ENCODE data around the gene PLCXD1.
"Not testable (repeated sequence)": the region's sequence is repeated elsewhere in the genome, so short reads cannot be mapped to it uniquely, and the experiment has no call there.

Gene PLCXD1, protein sequence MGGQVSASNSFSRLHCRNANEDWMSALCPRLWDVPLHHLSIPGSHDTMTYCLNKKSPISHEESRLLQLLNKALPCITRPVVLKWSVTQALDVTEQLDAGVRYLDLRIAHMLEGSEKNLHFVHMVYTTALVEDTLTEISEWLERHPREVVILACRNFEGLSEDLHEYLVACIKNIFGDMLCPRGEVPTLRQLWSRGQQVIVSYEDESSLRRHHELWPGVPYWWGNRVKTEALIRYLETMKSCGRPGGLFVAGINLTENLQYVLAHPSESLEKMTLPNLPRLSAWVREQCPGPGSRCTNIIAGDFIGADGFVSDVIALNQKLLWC

DNA sequence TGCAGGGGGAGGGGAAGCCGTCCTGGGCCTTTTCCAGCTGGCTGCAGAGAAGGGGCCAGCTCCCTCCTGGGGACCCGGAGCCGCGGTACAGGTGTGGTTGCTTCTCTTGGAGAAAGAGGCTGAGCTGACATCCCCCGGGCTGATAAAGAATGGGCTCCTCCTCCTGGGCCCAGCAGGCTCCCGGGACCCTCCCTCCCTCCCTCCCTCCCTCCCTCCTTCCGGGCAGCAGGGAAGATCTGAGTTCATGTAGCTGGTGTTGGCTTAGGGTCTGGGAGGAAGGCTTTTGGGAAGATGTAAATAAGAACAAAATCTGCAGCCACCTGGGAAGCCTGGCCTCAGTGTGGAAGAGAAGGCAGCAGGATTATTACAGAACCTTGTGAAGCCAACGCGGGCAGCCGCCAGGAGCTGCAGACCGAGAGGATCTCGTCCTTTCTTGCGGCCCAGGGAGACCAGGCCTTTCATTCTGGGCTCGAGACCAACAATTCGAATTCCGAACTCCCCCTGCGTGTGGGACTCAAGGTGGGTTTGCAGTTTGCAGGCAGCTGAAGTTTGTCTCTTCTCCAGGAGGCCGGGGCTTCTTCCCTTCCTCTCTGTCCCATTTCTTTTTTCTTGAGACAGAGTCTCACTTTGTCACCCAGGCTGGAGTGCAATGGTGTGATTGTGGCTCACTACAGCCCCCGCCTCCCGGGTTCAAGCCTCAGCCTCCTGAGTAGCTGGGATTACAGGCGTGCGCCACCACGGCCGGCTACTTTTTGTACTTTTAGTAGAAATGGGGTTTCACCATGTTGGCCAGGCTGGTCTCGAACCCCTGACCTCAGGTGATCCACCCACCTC, at the start of gene PLCXD1:
TSS of gene PLCXD1 (plus strand) at position 216 of the 834 bp plus-strand sequence. CDS start 2,807 bp downstream, outside the sequence.
- no peak for DNase-seq

DNA sequence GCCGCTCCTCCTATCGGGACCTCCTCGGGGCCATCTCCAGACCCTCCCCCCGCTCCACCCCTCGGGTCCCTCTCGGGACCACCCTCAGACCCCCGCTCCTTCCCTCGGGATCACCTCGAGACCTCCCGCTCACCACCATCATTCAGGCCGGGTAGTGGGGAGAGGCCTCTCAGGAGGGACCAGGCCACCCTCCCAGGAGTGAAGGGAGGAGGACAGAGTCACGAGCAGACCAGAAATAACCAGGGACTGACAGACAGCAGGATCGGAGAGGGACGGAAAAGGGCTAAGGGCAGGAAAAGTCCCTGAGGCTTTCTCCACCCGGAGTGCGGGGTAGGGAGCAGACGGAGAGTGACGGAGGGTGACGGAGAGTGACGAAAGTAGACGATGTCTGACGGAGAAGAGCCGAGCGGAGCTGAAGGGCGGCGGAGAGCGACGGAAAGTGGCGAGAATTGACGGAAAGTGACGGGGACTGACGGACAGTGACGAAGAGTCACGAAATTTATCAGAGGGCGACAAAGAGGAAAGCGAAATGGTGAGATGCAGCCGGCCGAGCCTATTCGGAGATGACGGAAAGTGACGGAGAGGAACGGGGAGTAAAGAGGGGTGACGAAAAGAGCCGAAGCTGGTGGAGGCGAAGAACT, 49.4 kb upstream of the PLCXD1 start:
- DNase-seq = not testable (repeated sequence)

DNA sequence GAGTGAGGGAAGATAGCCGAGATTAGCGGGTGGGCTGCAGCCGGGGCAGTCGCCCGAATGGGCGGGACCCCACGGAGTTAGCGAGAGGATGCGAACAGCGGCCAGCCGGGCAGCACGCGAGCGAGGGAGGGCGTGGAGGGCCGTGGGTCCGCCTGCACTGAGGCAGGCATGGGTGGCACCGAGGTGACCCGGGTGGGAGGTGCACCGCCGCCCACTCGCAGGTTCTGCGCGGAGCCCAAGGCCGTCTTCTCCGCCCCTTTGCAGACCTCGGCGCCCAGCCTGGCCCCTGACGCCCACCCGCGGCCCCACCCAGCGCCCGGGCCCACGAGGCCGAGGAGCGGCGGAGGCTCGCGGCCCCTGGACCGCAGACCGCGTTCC, 48.9 kb upstream of the PLCXD1 start:
- DNase-seq = not testable (repeated sequence)

DNA sequence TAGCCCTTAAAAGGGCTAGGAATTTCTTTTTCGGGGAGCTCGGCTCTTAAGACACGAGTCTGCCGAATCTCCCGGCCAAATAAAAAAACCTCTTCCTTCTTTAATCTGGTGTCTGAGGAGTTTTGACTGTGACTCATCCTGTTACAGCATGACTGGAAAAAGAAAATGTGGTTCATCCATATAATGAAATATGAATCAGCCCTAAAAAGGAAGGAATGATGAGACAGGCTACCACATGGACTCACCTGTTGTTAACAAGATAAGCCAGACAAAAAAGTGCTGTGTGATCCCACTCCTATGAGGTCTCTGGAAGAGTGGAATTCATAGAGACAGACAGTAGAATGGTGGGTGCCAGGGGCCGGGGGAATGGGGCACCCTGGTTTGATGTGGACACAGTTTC, 45.0 kb upstream of the PLCXD1 start:
- DNase-seq = not testable (repeated sequence)

DNA sequence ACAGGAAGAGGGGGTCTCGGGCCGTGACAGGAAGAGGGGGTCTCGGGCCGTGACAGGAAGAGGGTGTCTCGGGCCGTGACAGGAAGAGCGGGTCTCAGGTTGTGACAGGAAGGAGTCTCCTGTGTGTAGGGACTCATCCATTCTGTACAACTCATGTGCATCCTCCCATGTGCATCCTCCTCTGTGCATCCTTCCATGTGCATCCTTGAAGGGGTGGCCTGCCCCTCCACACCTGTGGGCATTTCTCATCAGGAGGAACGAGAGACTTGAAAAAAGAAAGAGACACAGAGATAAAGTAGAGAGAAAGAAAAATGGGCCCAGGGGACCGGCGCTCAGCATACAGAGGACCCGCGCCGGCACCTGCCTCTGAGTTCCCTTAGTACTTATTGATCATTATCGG, 30.2 kb upstream of the PLCXD1 start:
- DNase-seq = peak; percentile 70

DNA sequence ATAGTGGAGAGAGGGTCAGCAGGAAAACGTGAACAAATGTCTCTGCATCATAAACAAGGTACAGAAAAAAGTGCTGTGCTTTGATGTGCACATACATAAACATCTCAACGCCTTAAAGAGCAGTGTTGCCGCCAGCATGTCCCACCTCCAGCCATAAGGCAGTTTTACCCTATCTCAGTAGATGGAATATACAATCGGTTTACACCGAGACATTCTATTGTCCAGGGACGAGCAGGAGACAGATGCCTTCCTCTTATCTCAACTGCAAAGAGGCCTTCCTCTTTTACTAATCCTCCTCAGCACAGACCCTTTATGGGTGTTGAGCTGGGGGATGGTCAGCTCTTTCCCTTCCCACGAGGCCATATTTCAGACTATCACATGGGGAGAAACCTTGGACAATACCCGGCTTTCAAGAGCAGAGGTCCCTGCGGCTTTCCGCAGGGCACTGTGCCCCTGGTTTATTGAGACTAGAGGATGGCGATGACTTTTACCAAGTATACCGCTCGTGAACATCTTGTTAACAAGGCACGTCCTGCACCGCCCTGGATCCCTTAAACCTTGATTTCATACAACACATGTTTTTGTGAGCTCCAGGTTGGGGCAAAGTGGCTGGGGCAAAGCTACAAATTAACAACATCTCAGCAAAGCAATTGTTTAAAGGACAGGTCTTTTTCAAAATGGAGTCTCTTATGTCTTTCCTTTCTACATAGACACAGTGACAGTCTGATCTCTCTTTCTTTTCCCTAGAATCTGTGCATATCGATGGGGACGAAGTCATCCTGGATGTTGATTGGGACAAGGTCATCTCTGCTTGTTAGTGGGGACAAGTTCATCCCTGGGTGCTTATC, 29.6 kb upstream of the PLCXD1 start:
- not testable (repeated sequence) for DNase-seq

DNA sequence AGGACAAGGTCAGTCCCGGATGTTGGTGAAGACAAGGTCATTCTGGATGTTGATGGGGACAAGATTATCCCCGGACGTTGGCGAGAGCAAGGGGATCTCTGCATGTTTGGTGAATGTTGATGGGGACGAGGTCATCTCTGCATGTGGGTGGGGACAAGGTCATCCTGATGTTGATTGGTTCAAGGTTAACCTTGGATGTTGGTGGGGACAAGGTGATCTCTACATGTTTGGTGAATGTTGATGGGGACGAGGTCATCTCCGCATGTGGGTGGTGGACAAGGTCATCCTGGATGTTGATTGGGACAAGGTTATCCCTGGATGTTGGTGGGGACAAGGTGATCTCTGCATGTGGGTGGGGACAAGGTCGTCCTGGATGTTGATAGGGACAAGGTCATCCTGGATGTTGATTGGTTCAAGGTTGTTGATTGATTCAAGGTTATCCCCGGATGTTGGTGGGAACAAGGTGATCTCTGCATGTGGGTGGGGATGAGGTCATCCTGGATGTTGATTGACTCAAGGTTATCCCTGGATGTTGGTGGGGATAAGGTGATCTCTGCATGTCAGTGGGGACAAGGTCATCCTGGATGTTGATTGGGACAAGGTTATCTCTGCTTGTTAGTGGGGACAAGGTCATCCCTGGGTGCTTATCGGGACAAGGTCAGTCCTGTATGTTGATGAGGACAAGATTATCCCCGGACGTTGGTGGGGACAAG, 28.8 kb upstream of the PLCXD1 start:
- no peak for DNase-seq

DNA sequence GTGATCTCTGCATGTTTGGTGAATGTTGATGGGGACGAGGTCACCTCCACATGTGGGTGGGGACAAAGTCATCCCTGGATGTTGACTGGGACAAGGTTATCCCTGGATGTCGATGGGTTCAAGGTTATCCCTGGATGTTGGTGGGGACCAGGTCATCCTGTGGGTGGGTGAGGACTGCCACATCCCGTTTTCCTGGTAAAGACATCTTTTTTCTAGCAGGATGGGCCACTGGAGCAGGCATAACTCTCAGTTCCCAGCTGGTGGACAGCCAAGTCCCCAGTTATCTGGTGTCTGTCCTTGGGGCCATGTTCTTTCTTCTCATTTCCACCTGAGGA, 28.3 kb upstream of the PLCXD1 start:
- DNase-seq = no peak

DNA sequence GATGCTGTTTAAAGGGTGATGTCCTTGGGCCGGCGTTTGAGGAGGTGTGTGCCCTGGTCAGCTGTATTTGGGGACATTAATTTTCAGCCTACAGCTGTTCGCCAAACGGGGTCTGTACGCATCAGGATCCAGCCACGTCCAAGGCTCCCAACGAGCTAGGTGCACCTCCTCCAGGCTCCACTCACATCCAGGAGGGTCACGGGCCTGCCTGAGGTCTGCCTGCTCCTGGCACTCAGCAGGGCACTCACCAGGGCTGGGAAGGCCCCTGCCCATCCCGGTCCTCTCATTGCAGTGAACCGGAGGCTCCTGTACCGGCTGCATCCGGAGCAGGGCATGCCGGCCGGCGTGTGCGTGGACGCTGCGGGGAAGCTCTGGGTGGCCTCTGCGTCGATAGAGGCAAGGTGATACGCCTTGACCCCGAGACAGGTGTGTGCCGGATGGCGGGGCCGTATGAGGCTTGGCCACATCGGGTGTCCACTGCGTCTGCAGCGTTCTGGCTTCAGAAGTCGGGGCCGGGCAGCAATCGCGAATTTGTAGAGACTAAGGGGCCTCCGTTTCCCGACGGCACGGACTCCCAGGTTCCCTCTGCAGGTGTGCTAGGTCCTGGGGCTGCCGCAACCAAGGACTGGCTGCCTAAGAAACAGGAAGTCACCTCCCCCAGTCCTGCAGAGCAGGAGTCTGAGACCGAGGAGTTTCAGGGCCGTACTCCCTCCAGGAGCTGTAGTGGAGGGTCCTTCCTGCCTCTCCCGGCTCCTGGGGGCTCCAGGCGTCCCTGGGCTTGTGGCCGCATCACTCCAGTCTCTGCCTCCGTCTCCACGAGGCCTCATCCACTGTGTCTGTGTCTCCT, 27.5 kb upstream of the PLCXD1 start:
- DNase-seq = no peak

DNA sequence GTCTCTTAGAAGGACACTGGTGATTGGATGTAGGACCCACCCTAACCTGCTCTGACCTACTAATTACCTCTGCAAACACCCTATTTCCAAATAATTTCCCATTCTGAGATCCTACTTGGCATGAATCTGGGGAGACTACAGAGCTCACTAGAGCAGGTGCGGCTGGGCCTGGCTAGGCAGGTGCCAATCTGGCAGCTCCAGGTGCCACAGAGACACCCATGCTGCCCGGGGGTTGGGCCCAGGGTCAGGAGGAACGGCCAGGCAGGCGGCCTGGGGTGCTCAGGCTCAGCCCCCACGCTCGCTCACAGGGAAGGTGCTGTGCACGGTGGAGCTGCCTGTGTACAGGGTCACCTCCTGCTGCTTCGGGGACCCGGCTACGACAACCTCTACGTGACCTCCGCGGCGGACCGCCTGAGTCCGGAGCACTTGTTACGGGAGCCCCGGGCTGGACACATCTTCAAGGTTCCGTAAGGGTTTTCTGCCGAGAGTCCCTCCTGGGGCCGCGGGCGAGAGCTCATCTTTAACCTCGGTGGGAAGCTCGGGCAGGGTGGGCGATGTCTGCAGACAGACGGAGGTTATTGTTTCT, 26.5 kb upstream of the PLCXD1 start:
- DNase-seq = no peak

DNA sequence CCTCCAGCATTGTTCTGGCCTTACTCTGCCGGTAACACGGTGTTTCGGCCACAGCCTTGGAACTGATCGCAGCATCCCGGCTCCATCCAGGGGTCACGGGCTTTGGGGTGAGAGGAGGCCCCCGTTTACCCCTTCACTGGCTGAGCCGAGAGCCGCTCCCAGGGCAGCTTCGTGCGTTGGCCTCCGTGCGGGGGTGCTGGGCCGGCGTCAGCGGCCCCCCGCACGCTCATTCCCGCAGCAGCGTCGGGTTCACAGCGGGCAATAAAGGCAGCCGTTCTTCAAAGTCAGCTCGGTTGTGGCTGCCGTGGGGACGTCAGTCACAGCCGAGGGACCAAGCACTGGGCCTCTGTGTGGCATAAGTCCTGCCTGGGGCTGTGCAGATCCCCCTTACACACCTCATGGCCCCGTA, 25.3 kb upstream of the PLCXD1 start:
- DNase-seq = no peak

DNA sequence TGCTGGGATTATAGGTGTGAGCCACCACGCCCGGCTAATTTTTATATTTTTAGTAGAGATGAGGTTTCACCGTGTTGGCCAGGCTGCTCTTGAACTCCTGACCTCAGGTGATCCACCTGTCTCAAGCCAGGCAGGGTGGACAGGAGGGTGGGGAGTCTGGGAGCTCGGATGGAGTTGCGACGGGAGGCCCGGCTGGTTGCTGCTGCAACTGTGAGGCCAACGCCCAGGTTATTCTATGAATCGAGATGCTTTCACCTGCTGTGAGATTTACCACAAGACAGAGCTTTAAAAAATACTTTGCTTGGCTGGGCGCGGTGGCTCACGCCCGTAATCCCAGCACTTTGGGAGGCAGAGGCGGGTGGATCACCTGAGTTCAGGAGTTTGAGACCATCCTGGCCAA, 24.1 kb upstream of the PLCXD1 start:
- not testable (repeated sequence) for DNase-seq

DNA sequence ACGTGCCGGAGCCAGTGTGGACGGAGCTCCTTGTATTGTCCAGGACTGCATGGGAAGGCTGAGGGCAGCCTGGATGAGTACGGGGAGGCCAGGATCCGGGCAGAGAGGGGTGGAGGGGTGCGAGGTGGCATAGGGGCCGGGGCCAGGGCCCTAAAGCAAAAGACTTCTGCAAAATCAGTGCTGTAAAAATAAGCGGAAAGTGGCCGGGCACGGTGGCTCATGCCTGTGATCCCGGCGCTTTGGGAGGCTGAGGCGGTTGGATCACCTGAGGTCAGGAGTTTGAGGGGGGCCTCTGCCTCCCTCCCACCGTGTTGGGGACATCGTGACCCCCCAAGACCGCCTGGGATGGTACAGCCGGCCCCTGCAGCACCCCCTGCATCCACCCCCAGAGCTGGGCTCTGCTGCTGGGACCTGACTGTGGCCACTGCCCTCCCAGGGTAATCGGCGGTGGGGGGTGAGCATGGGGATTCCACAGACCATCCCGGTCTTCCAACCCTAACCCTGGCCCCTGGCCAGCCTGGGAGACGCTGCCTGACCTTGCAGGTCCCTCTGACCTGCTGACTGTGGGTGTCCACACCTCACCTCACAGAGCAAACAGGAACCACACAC, 23.4 kb upstream of the PLCXD1 start:
- DNase-seq = no peak

DNA sequence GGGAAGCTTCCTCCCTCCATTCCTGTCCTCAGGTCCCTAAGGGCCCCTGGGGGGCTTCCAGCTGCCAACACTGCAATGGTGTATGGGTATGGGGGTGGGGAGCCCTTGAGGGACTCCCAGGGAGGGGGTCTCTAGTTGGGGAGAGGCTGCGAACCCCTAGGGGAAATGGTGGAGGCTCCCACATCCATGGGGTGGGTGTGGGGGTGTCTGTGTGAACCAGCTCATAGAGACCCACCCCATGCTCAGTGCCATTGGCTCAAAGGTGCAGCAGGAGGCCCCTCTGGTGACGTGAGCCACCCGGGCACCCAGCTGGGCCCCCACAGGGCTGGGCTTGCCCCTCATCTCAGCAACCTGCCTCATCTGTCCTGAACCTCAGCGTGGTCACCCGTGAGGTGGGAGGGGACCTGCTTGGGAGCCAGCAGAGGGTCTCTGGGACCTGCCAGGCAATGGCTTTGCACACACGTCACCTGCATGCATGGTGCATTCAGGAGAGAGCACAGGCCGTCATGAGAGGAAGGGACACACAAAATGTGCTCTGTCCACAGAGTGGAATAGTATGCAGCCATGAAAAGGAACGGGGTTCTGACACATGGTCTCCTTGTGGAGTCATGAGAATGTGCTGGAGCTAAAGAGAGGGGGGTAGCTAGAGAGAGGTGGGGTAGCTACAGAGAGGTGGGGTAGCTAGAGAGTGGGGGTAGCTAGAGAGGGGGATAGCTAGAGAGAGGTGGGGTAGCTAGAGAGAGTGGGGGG, 22.7 kb upstream of the PLCXD1 start:
- DNase-seq = no peak

DNA sequence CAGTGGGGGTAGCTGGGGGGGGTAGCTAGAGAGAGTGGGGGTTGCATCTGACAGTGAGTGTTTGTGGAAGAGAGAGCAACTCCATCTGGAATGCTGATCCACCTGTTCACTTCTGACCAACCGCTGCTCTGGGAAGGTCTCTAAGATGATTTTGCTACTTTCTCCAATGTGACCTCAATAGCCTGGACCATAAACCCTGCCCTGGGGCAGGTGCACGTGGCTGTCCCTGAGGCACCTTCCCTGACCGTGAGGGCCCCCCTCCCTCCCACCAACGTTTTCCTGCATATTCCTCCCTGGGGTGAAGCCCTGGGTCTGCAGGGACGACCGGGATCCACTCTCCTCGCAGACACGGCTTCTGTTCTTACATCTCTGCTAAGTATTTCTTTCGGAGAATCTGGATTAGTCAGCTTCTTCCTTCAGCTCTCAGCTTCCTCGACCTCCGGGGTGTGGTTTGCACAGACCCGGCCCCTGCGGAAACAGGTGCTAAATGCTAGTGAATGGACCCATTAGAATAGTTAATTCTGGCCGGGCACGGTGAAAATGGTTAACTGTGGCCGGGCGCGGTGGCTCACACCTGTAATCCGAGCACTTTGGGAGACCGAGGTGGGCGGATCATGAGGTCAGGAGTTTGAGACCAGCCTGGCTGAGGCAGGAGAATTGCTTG, 21.4 kb upstream of the PLCXD1 start:
- no peak for DNase-seq

DNA sequence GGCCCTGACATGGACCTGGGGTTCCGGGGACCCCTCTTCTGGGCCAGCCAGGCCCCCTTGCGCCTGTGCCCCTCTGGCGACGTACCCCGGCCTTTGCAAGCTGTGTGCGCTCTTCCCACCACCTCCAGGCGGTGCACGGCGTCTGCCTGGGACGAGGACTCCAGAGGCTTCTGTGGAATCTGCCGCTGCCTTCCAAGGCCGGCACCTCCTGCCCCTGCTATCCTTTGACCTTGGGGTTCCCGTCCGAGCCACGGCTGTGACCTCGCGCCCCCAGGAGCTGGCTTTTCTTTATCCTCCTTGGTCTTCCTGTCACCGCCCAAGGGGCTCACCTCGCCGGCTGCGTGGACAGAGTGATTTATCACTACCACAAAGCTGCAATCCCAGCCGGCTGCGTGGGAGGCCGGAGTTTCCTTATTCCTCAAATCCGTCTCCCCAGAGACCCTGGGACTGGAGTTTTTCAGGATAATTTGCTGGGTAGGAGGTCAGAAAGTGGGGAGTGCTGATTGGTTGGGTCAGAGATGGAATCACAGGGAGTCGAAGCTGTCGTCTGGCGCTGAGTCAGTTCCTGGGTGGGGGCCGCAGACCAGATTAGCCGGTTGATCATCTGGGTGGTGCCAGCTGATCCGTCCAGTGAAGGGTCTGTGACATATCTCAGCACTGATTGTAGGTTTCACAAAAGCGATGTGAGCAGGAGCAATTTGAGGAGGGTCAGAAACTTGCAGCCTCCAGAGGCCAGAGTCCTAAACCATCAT, 19.8 kb upstream of the PLCXD1 start:
- no peak for DNase-seq

DNA sequence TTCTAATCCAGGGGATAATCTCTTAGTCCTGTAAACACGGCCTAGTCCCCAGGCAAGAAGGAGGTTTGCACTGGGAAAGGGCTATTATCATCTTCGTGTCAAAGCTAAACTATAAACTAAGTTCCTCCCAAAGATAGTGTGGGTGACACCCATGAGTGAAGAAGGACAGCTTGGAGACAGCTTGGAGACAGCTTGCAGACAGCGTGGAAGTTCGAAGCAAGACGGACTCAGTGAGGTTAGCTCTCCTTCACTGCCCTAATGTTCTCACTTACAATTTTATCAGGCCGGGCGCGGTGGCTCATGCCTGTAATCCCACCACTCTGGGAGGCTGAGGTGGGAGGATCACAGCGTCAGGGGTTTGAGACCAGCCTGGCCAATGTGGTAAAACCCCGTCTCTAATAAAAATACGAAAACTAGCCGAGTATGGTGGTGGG, 19.2 kb upstream of the PLCXD1 start:
- DNase-seq = no peak

DNA sequence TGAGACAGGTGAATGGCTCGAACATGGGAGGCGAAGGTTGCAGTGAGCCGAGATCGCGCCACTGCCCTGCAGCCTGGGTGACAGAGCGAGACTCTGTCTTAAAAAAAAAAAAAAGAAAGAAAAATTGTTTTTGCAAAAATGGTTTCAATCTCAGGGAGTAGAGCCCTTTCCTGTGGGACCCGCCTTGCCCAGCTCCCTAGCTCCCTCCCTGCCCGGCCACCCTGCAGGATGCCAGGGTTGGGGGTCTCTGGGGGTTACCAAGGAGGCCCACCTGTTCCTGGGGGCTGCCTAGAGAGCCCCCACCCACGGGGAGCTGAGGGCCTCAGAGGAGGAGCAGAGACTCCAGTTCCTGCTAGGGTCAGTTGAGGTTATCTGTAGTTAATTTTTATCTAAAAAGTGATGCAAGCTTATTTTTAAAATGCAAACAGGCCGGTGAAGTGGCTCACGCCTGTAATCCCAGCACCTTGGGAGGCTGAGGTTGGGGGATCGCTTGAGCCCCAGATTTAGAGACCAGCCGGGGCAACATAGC, 18.7 kb upstream of the PLCXD1 start:
- no peak for DNase-seq
